WTC11 (cell line): ENCODE results near the gene GGCT. TPM values are rescaled to one million over a fixed set of nuclear protein-coding genes. Genes with fewer than 3 reads are reported as not detected.

Experiments
- ATAC-seq: fragments of 200-7000 bp; cut with Tn5 transposase; 2 replicates; pipeline ENCODE4 v1.10.0; 2021; ENCODE audit warnings: mild to moderate bottlenecking, moderate library complexity
- CTCF ChIA-PET: fragments of 300-600 bp; sonication (Branson Sonifier 250); formaldehyde crosslinking; loops from one replicate; lab custom pipeline; 2021; ENCODE audit warnings: antibody characterized with exemption; lab: Charles Lee
- POLR2A ChIA-PET: fragments of 350-600 bp; sonication (Branson Sonifier 250); formaldehyde crosslinking; loops from one replicate; lab custom pipeline; 2021; ENCODE audit warnings: antibody characterized with exemption; lab: Charles Lee
- DNase-seq: peaks from one replicate; pipeline ENCODE4 v3.0.0; 2021; ENCODE audit warnings: low spot score
- H3K27ac Mint-ChIP-seq: 2 replicates; pipeline ENCODE4 v1.8.0; 2021; ENCODE audit warnings: mixed read lengths
- H3K27me3 Mint-ChIP-seq: 2 replicates; pipeline ENCODE4 v1.8.0; 2021; ENCODE audit warnings: low read depth, mild to moderate bottlenecking, moderate library complexity, mixed read lengths
- H3K36me3 Mint-ChIP-seq: 2 replicates; pipeline ENCODE4 v1.8.0; 2021; ENCODE audit warnings: mixed read lengths
- H3K4me1 Mint-ChIP-seq: 2 replicates; pipeline ENCODE4 v1.8.0; 2022; ENCODE audit warnings: mixed read lengths
- H3K4me3 Mint-ChIP-seq: 2 replicates; pipeline ENCODE4 v1.8.0; 2021; ENCODE audit warnings: mild to moderate bottlenecking, moderate library complexity, mixed read lengths
- H3K9me3 Mint-ChIP-seq: 2 replicates; pipeline ENCODE4 v1.8.0; 2021; ENCODE audit warnings: mixed read lengths
- ATF3 ChIP-seq: sonication (generic); formaldehyde crosslinking; conservative IDR thresholded peaks from 2 replicates; pipeline ENCODE4 v1.8.1; 2022; ENCODE audit warnings: mild to moderate bottlenecking, missing genetic modification reagents
- CDX4 ChIP-seq: fragments of 250-450 bp; sonication (Bioruptor Pico); IDR thresholded peaks from 2 replicates; pipeline ENCODE4 v1.9.0; 2021; ENCODE audit warnings: moderate library complexity, mild to moderate bottlenecking, inconsistent platforms, borderline replicate concordance
- CTCF ChIP-seq: fragments of 200-600 bp; IDR thresholded peaks from 2 replicates; pipeline ENCODE4 v1.8.0; 2022; ENCODE audit warnings: antibody characterized with exemption
- E2F1 ChIP-seq: sonication (generic); formaldehyde crosslinking; IDR thresholded peaks from 2 replicates; pipeline ENCODE4 v1.8.0; 2022; ENCODE audit warnings: mild to moderate bottlenecking, missing genetic modification reagents
- E2F4 ChIP-seq: sonication (generic); formaldehyde crosslinking; IDR thresholded peaks from 2 replicates; pipeline ENCODE4 v1.8.1; 2022; ENCODE audit warnings: low read depth, mild to moderate bottlenecking, moderate library complexity, missing genetic modification reagents, borderline replicate concordance
- FOXJ3 ChIP-seq: sonication (generic); formaldehyde crosslinking; IDR thresholded peaks from 2 replicates; pipeline ENCODE4 v1.9.0; 2021; ENCODE audit warnings: missing genetic modification reagents, mild to moderate bottlenecking, borderline replicate concordance
- FOXP4 ChIP-seq: sonication (generic); formaldehyde crosslinking; IDR thresholded peaks from 2 replicates; pipeline ENCODE4 v1.8.0; 2022; ENCODE audit warnings: mild to moderate bottlenecking, missing genetic modification reagents
- GABPB1 ChIP-seq: sonication (generic); formaldehyde crosslinking; IDR thresholded peaks from 2 replicates; pipeline ENCODE4 v1.8.1; 2023; ENCODE audit warnings: mild to moderate bottlenecking, missing genetic modification reagents
- GTF2I ChIP-seq: fragments of 250-450 bp; sonication (Bioruptor Pico); conservative IDR thresholded peaks from 2 replicates; pipeline ENCODE4 v1.4.0; 2021; ENCODE audit warnings: mild to moderate bottlenecking
- HMGXB4 ChIP-seq: sonication (generic); formaldehyde crosslinking; IDR thresholded peaks from 2 replicates; pipeline ENCODE4 v1.8.1; 2023; ENCODE audit warnings: mild to moderate bottlenecking, moderate library complexity, missing genetic modification reagents
- IRF2 ChIP-seq: sonication (generic); formaldehyde crosslinking; IDR thresholded peaks from 2 replicates; pipeline ENCODE4 v1.8.0; 2022; ENCODE audit warnings: low read depth, missing genetic modification reagents, borderline replicate concordance
- JAZF1 ChIP-seq: fragments of 250-450 bp; sonication (Bioruptor Pico); IDR thresholded peaks from 2 replicates; pipeline ENCODE4 v1.9.0; 2021; ENCODE audit warnings: moderate library complexity, mild to moderate bottlenecking, inconsistent platforms
- MXD4 ChIP-seq: fragments of 250-450 bp; sonication (Bioruptor Pico); IDR thresholded peaks from 2 replicates; pipeline ENCODE4 v1.8.0; 2021; ENCODE audit warnings: mild to moderate bottlenecking, moderate library complexity, borderline replicate concordance
- NFATC4 ChIP-seq: fragments of 250-450 bp; sonication (Bioruptor Pico); IDR thresholded peaks from 2 replicates; pipeline ENCODE4 v1.9.0; 2021; ENCODE audit warnings: mild to moderate bottlenecking
- PRDM15 ChIP-seq: sonication (generic); formaldehyde crosslinking; IDR thresholded peaks from 2 replicates; pipeline ENCODE4 v1.8.0; 2022; ENCODE audit warnings: missing genetic modification reagents
- RELA ChIP-seq: sonication (generic); formaldehyde crosslinking; IDR thresholded peaks from 2 replicates; pipeline ENCODE4 v1.8.1; 2022; ENCODE audit warnings: missing genetic modification reagents, mild to moderate bottlenecking, borderline replicate concordance
- RORB ChIP-seq: fragments of 250-450 bp; sonication (Bioruptor Pico); IDR thresholded peaks from 2 replicates; pipeline ENCODE4 v1.9.0; 2021; ENCODE audit warnings: mild to moderate bottlenecking
- SMAD4 ChIP-seq: sonication (generic); formaldehyde crosslinking; IDR thresholded peaks from 2 replicates; pipeline ENCODE4 v1.8.0; 2022; ENCODE audit warnings: mild to moderate bottlenecking, missing genetic modification reagents
- SOX15 ChIP-seq: fragments of 250-450 bp; sonication (Bioruptor Pico); IDR thresholded peaks from 2 replicates; pipeline ENCODE4 v1.9.0; 2021; ENCODE audit warnings: mild to moderate bottlenecking
- ZBTB43 ChIP-seq: sonication (generic); formaldehyde crosslinking; IDR thresholded peaks from 2 replicates; pipeline ENCODE4 v1.8.1; 2023; ENCODE audit warnings: mild to moderate bottlenecking, missing genetic modification reagents
- ZNF423 ChIP-seq: fragments of 250-450 bp; sonication (Bioruptor Pico); IDR thresholded peaks from 2 replicates; pipeline ENCODE4 v2.1.2; 2022; ENCODE audit warnings: mild to moderate bottlenecking, moderate library complexity
- total RNA-seq: library from RNA; stranded (reverse); gene quantifications from 3 replicates; pipeline ENCODE4 v1.2.3, GENCODE V29; 2021

Gene GGCT
- total RNA-seq, 1 experiment from 2014 or later, result 95.4 TPM

- no peaks in the 10 kb centered on the region for H3K9me3 Mint-ChIP-seq
- H3K4me3 Mint-ChIP-seq, result no peak overlapping the region
- H3K27me3 Mint-ChIP-seq, result peaks cover 12% of the 10 kb centered on the region
- ATAC-seq (no peak), DNase-seq (no peak)
- TF ChIP-seq GTF2I (CRISPR knock-in tag) (no peak), RELA (CRISPR knock-in tag) (no peak), RORB (CRISPR knock-in tag) (no peak), GABPB1 (CRISPR knock-in tag) (no peak), IRF2 (CRISPR knock-in tag) (no peak), SOX15 (CRISPR knock-in tag) (no peak), FOXJ3 (CRISPR knock-in tag) (no peak), ATF3 (CRISPR knock-in tag) (no peak), MXD4 (CRISPR knock-in tag) (no peak), PRDM15 (CRISPR knock-in tag) (no peak)
- CTCF ChIA-PET, result no interaction called here
- POLR2A ChIA-PET, result no interaction called here
- H3K4me1 Mint-ChIP-seq, result peaks cover 15% of the 10 kb centered on the region
- H3K27ac Mint-ChIP-seq, result no peak overlapping the region
- no peaks in the 10 kb centered on the region for H3K36me3 Mint-ChIP-seq
These were observed 29.7 kb downstream of the GGCT start for GRCh38 chr7:30474893-30475292.

- Mint-ChIP-seq H3K4me3 (no peak overlapping the region), H3K36me3 (no peaks in the 10 kb centered on the region), H3K27ac (no peak overlapping the region), H3K9me3 (no peaks in the 10 kb centered on the region), H3K4me1 (peaks cover 15% of the 10 kb centered on the region), H3K27me3 (peaks cover 12% of the 10 kb centered on the region)
- DNase-seq, result no peak
- POLR2A ChIA-PET, result no interaction called here
- CTCF ChIA-PET, result no interaction called here
- ATAC-seq, result no peak
- TF ChIP-seq ZNF423, result no peak
- TF ChIP-seq FOXP4 (CRISPR knock-in tag), result no peak
- TF ChIP-seq CDX4 (CRISPR knock-in tag), result no peak
- no peak for TF ChIP-seq CTCF
- no peak for TF ChIP-seq JAZF1 (CRISPR knock-in tag)
- no peak for TF ChIP-seq GTF2I (CRISPR knock-in tag)
- no peak for TF ChIP-seq HMGXB4 (CRISPR knock-in tag)
- TF ChIP-seq ZBTB43 (CRISPR knock-in tag), result no peak
- TF ChIP-seq NFATC4 (CRISPR knock-in tag), result no peak
- TF ChIP-seq E2F1 (CRISPR knock-in tag), result no peak
- TF ChIP-seq SMAD4, result no peak
- no peak for TF ChIP-seq E2F4 (CRISPR knock-in tag)
These were observed 30.1 kb downstream of the GGCT start for GRCh38 chr7:30474485-30474884.
